Esophagus muscularis mucosa (tissue), 4 donors: ENCODE measurements around the gene MPST. TPM values are rescaled to one million over a fixed set of nuclear protein-coding genes. Genes with fewer than 3 reads are reported as not detected.

Experiments
- DNase-seq: peaks from one replicate; pipeline ENCODE4 v3.0.0-alpha.2; 2017; ENCODE audit errors: extremely low spot score
- H3K27ac ChIP-seq, 4 donors: fragments of 200-600 bp; sonication (generic); replicated peaks in 1 of 4; 1 replicate in 3 of 4; 2 replicates in 1 of 4; pipeline ENCODE4 v1.5.1; 2016 to 2019; ENCODE audit warnings: mild to moderate bottlenecking in 1 of 4
- H3K27me3 ChIP-seq, 4 donors: fragments of 200-600 bp; sonication (generic); one replicate each; pipeline versions ENCODE4 v1.5.1 to v1.6.0; 2016 to 2019
- H3K36me3 ChIP-seq, 4 donors: fragments of 200-600 bp; sonication (generic); one replicate each; pipeline ENCODE4 v1.5.1; 2016 to 2019
- H3K4me1 ChIP-seq, 4 donors: fragments of 200-600 bp; sonication (generic); one replicate each; pipeline ENCODE4 v1.5.1; 2016 to 2019
- H3K4me3 ChIP-seq, 4 donors: fragments of 200-600 bp; sonication (generic); 1 replicate in 2 of 4; 2 replicates in 2 of 4; pipeline ENCODE4 v1.5.1; 2016 to 2019; ENCODE audit warnings: mild to moderate bottlenecking in 4 of 4, moderate library complexity in 1 of 4
- H3K9me3 ChIP-seq, 4 donors: fragments of 200-600 bp; sonication (generic); 1 replicate in 3 of 4; 2 replicates in 1 of 4; pipeline ENCODE4 v1.5.1; 2016 to 2019
- EP300 ChIP-seq: sonication (generic); formaldehyde crosslinking; IDR thresholded peaks from one replicate; pipeline ENCODE4 v1.6.1; 2017; ENCODE audit warnings: antibody characterized with exemption
- POLR2A ChIP-seq: fragments of 450-650 bp; IDR thresholded peaks from one replicate; pipeline ENCODE4 v1.6.1; 2017; ENCODE audit warnings: antibody characterized with exemption, moderate library complexity, mild to moderate bottlenecking, low read depth
- POLR2AphosphoS5 ChIP-seq, 2 donors: sonication (generic); formaldehyde crosslinking; IDR thresholded peaks; one replicate each; pipeline ENCODE4 v1.6.1; 2017; ENCODE audit warnings: antibody characterized with exemption in 2 of 2
- WGBS: methylation state at CpG from one replicate; pipeline ENCODE4 v1.1.5; 2018; 5-methylcytosine and 5-hydroxymethylcytosine counted together
- intact Hi-C: fragments of 100-400 bp; cut with DNase I; formaldehyde crosslinking; loops from one replicate; pipeline ENCODE4 v1.15.1; 2023
- total RNA-seq, 4 donors: library from RNA; depleted of rRNA; stranded (reverse); fragments of >200 nt; gene quantifications; one replicate each; pipeline versions ENCODE4 v1.1.0 to v1.2.1, GENCODE V29; 2016
- TF ChIP-seq, protein P1 (sequence below), 3 experiments: fragments of 200-600 bp in 2 of 3; fragments of 450-650 bp in 1 of 3; sonication (generic) in 2 of 3; IDR thresholded peaks; one replicate each; pipeline ENCODE4 v1.5.1; 2017 to 2019; ENCODE audit warnings: antibody characterized with exemption in 3 of 3, mild to moderate bottlenecking in 2 of 3, moderate library complexity in 1 of 3

MPST gene
- total RNA-seq, 4 donors from 2014 or later: 124 to 205 (median 169) TPM

DNA sequence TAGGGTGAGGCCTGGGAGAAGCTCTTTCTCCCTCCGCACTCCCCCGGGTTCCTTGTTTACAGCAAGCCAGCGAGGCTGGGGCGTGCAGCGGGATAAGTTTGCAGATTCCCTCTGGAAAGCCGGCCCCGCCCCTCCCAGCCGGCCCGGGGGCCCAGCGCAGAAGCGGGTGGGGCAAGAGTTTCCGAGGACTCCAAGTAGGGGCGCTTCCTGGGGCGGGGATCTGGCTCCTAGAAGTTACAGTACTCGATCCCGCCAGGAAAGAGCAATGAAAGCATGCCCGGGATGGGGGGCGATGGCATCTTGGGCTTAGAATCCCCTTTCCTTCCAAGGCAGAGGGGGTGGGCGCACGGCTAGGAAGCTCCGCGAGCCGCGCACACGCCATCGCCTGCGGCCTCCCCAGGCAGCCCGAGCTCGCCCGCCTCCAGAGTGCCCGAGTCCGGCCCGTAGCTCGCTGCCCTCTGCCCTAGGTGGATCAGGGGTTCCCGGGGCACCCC is 680 bp upstream of the MPST start:
- intact Hi-C loops: no loop called here
- WGBS: 1% methylated on average over 13 of the region's 35 CpGs
- peak overlapping the region; percentile 86 to 98 (median 92) for H3K4me3 ChIP-seq

DNA sequence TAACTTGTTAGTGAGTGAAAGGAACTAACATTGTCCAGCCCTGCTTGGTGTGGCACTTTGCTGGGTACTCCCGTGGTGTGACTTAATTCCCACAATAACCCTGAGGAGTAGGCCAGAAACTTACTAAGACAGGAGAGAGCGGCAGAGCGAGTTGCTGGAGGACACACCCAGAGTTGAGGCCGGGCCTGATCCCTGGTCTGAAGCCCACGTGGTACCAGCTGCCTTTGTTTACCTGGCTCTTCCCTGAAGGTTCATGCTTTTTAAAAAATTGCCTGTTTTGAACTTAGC is 594 bp downstream of the MPST start:
- intact Hi-C loops: no loop called here
- 0% methylated on average over 5 of the region's 5 CpGs for WGBS
- no peaks in the 10 kb centered on the region for H3K27me3 ChIP-seq
- peaks cover 10 to 40% (median 20%) of the 10 kb centered on the region in 4 donors for H3K36me3 ChIP-seq
- H3K27ac ChIP-seq: peak overlapping the region; percentile 89 to 97 (median 94)
- DNase-seq: no peak
- TF ChIP-seq POLR2AphosphoS5 (IDR thresholded peaks at IDR 0.05) (no peak), POLR2A (no peak), EP300 (no peak)
- TF ChIP-seq, protein P1, sequence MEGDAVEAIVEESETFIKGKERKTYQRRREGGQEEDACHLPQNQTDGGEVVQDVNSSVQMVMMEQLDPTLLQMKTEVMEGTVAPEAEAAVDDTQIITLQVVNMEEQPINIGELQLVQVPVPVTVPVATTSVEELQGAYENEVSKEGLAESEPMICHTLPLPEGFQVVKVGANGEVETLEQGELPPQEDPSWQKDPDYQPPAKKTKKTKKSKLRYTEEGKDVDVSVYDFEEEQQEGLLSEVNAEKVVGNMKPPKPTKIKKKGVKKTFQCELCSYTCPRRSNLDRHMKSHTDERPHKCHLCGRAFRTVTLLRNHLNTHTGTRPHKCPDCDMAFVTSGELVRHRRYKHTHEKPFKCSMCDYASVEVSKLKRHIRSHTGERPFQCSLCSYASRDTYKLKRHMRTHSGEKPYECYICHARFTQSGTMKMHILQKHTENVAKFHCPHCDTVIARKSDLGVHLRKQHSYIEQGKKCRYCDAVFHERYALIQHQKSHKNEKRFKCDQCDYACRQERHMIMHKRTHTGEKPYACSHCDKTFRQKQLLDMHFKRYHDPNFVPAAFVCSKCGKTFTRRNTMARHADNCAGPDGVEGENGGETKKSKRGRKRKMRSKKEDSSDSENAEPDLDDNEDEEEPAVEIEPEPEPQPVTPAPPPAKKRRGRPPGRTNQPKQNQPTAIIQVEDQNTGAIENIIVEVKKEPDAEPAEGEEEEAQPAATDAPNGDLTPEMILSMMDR (IDR thresholded peaks at IDR 0.05): no peak
- H3K4me3 ChIP-seq: peak overlapping the region; percentile 86 to 98 (median 92)
- H3K9me3 ChIP-seq: no peaks in the 10 kb centered on the region
- H3K4me1 ChIP-seq: peaks cover 62 to 82% (median 67%) of the 10 kb centered on the region in 4 donors

More for the DNA sequence above, 680 bp upstream of the MPST start:
- Histone ChIP-seq H3K27me3 (no peaks in the 10 kb centered on the region), H3K9me3 (no peaks in the 10 kb centered on the region), H3K27ac (peak overlapping the region; percentile 89 to 97 (median 94)), H3K4me1 (peaks cover 64 to 81% (median 73%) of the 10 kb centered on the region in 4 donors), H3K36me3 (peaks cover 0 to 28% (median 9%) of the 10 kb centered on the region in 4 donors)
- TF ChIP-seq, protein P1 (IDR thresholded peaks at IDR 0.05): no peak
- peak in 1 of 2 donors; percentile 25 for TF ChIP-seq POLR2AphosphoS5 (IDR thresholded peaks at IDR 0.05)
- DNase-seq: peak; percentile 93

DNA sequence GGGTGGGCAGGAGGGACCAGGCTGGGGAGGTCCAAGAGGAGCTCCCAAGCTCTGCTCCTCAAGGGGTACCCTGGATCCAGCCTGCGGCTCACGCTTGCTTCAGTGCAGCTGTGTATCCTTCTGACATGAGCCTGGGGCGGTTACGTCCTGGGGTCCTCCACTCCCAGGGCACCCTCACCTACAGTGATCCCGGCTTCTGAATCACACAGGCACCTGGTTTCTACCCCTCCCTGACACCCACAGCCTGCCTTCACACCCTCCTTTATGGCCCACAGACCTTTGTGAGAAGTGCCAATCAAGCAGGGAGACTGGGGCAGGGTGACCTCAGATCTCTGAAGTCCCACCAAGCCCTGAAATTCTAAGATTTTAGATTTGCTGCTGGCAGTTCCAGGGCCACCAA is 1.5 kb downstream of the MPST start:
- H3K4me3 ChIP-seq: peak overlapping the region; percentile 86 to 98 (median 92)

DNA sequence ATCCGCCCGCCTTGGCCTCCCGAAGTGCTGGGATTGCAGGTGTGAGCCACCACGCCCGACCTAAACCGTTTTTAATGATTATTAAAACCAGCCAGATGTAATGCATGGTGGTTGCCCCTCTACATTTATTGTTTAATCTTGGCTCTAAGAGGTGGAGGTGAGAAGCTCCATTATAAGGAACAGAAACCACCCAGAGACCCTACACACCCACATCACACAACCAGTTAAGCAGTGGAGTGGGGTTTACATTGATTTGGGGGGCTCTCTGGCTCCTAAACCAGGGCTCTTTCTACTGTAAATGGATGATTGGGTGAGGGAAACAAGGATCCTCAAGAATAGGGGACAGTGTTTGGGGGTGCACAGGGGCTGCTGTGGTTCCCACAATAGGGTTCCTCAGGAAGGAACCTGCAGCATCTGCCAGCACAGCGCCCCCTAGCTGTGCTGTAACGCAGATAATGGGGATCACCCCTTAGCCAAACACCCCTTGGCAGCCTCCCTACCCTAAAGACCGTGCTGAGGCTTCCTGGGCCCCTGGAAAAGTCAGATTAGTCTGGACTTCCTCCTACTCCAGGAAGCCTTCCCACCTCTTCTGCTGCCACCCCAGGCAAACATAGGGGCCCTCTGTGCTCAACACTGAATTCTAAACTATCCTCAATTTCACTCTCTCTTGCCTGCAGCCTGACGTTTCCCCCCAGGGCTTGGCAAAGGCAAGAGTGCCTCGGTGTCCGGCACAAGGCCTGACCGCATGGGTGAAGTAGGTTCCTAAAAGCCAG is 2.4 kb downstream of the MPST start:
- no peak for DNase-seq
- Histone ChIP-seq H3K4me1 (peaks cover 47 to 66% (median 57%) of the 10 kb centered on the region in 4 donors), H3K9me3 (no peaks in the 10 kb centered on the region), H3K27me3 (no peaks in the 10 kb centered on the region), H3K36me3 (peaks cover 14 to 53% (median 30%) of the 10 kb centered on the region in 4 donors), H3K4me3 (no peak overlapping the region), H3K27ac (no peak overlapping the region)
- intact Hi-C loops: no loop called here
- TF ChIP-seq POLR2A: no peak
- TF ChIP-seq EP300: no peak
- TF ChIP-seq POLR2AphosphoS5 (IDR thresholded peaks at IDR 0.05): no peak
- TF ChIP-seq, protein P1 (IDR thresholded peaks at IDR 0.05): peak; percentile 46 to 74 (median 53)
- WGBS: 72% methylated on average over 13 of the region's 13 CpGs

More for the DNA sequence above, 1.5 kb downstream of the MPST start:
- peaks cover 56 to 74% (median 64%) of the 10 kb centered on the region in 4 donors for H3K4me1 ChIP-seq
- no peaks in the 10 kb centered on the region for H3K9me3 ChIP-seq
- peaks cover 13 to 50% (median 28%) of the 10 kb centered on the region in 4 donors for H3K36me3 ChIP-seq
- 91% methylated on average over 5 of the region's 5 CpGs for WGBS
- DNase-seq: no peak
- no peak for TF ChIP-seq POLR2A
- no peak for TF ChIP-seq EP300
- TF ChIP-seq POLR2AphosphoS5 (IDR thresholded peaks at IDR 0.05): no peak
- TF ChIP-seq, protein P1 (IDR thresholded peaks at IDR 0.05): no peak
- H3K27me3 ChIP-seq: no peaks in the 10 kb centered on the region
- intact Hi-C loops: no loop called here
- H3K27ac ChIP-seq: peak overlapping the region in 1 of 4 donors; percentile 97
